Activated CD4-positive, alpha-beta memory T cell treated with anti-CD3 and anti-CD28 coated beads for 36 hours (primary cell): ENCODE results near the gene CASK. TPM values are rescaled to one million over a fixed set of nuclear protein-coding genes. Genes with fewer than 3 reads are reported as not detected.

ENCODE experiments used
- CTCF ChIA-PET: fragments of 350-600 bp; sonication (Branson Sonifier 250); formaldehyde crosslinking; loops from one replicate; lab custom pipeline; 2021; ENCODE audit warnings: antibody characterized with exemption, inconsistent platforms; lab: Charles Lee
- POLR2A ChIA-PET: fragments of 350-600 bp; sonication (Branson Sonifier 250); formaldehyde crosslinking; loops from one replicate; lab custom pipeline; 2021; ENCODE audit warnings: antibody characterized with exemption; lab: Charles Lee
- DNase-seq: peaks from one replicate; pipeline ENCODE4 v3.0.0-alpha.2; 2020
- H3K27ac Mint-ChIP-seq: one replicate; pipeline ENCODE4 v1.8.0; 2021; ENCODE audit warnings: mixed read lengths
- H3K27me3 Mint-ChIP-seq: one replicate; pipeline ENCODE4 v1.8.0; 2021; ENCODE audit warnings: mixed read lengths
- H3K36me3 Mint-ChIP-seq: one replicate; pipeline ENCODE4 v1.8.0; 2021; ENCODE audit warnings: mixed read lengths
- H3K4me1 Mint-ChIP-seq: one replicate; pipeline ENCODE4 v1.8.0; 2021; ENCODE audit warnings: low read depth, mixed read lengths
- H3K4me3 Mint-ChIP-seq: one replicate; pipeline ENCODE4 v1.8.0; 2021; ENCODE audit warnings: mild to moderate bottlenecking, mixed read lengths
- H3K9me3 Mint-ChIP-seq: one replicate; pipeline ENCODE4 v1.8.0; 2021; ENCODE audit warnings: mixed read lengths
- intact Hi-C: fragments of 100-400 bp; cut with micrococcal nuclease; formaldehyde crosslinking; loops from one replicate; pipeline ENCODE4 v1.15.1; 2023
- total RNA-seq, 2 experiments: library from RNA; stranded (reverse); gene quantifications; one replicate each; pipeline ENCODE4 v1.2.3, GENCODE V29; 2021

CASK gene
- total RNA-seq, 2 experiments from 2014 or later, result 27.0 to 27.8 TPM

DNA sequence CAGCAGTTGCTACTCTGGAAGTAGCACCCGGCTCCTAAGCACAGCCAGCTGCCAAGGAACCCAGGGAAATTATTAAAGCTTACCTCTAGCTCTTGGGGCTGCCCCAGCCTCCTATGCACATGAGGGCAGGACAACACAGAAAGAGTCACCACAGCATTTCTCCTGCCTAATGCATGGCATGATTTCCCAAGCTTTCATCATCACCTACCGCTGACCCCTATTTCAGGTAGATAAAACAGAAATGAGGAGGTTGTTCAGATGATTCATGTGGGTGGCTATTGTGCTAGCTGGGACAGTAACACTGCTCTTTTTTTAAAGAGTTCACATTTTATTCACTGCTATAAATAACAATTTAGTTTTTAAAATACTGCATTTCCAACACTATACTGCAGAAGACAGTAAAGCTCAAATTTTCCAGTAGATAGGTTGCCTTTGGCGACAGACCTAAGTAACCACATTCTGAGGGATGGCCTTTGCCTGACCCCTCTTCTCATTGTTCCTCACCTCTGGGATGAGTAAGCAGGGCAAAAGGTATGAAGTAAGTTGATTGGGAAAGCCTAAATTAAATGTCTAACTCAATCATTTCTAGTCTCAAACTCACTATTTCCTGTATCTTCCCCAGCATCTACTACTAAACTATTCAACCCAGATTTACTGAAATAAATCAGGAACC lies 16.7 kb downstream of the CASK start:
- Mint-ChIP-seq H3K9me3 (no peaks in the 10 kb centered on the region), H3K36me3 (peaks cover 10% of the 10 kb centered on the region), H3K27me3 (no peaks in the 10 kb centered on the region), H3K4me1 (peaks cover 69% of the 10 kb centered on the region), H3K4me3 (no peak overlapping the region), H3K27ac (peak overlapping the region; percentile 51)
- ChIA-PET POLR2A (interaction anchor here (0.7 to 1.4 kb wide), 5 partner anchors 12 to 110 kb away, joined by 3 to 8 read pairs (median 3); no protein-coding TSS in a partner anchor), CTCF (interaction anchor here (0.9 to 2.0 kb wide), 6 partner anchors 12 to 383 kb away, joined by 3 to 7 read pairs (median 4); no protein-coding TSS in a partner anchor)
- intact Hi-C loops, result loop anchor here (1.0 to 2.0 kb wide), 2 partner anchors 14 to 110 kb away; no protein-coding TSS in a partner anchor
- peak; percentile 62 for DNase-seq

DNA sequence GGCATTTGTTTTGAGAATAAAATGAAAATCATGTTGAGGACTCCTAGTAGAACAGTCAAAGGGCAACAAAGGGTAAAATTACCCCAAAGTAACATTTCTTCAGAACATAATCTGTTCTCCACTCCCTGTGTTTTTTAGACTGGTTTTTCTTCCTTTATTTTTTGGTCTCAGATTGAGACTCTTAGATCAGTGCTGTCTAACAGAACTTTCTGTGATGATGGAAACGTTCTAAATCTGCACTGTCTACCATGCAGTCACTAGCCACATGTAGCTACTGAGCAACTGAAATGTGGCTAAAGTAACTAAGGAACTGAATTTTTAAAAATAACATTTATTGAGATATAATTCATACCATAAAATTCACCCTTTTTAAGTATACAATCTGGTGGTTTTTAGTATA lies 19.8 kb downstream of the CASK start:
- ChIA-PET POLR2A (no interaction called here), CTCF (no interaction called here)
- intact Hi-C loops, result no loop called here
- no peak overlapping the region for H3K4me3 Mint-ChIP-seq
- H3K9me3 Mint-ChIP-seq, result peaks cover 11% of the 10 kb centered on the region
- peaks cover 49% of the 10 kb centered on the region for H3K4me1 Mint-ChIP-seq
- no peak for DNase-seq
- H3K27ac Mint-ChIP-seq, result no peak overlapping the region
- H3K27me3 Mint-ChIP-seq, result no peaks in the 10 kb centered on the region
- peaks cover 17% of the 10 kb centered on the region for H3K36me3 Mint-ChIP-seq

- intact Hi-C loops, result no loop called here
- Mint-ChIP-seq H3K27me3 (no peaks in the 10 kb centered on the region), H3K36me3 (peaks cover 27% of the 10 kb centered on the region), H3K4me3 (no peak overlapping the region), H3K27ac (no peak overlapping the region), H3K9me3 (peaks cover 27% of the 10 kb centered on the region), H3K4me1 (peaks cover 22% of the 10 kb centered on the region)
- ChIA-PET CTCF (no interaction called here), POLR2A (no interaction called here)
- no peak for DNase-seq
These were observed 23.0 kb downstream of the CASK start for GRCh38 chrX:41900321-41900720.

DNA sequence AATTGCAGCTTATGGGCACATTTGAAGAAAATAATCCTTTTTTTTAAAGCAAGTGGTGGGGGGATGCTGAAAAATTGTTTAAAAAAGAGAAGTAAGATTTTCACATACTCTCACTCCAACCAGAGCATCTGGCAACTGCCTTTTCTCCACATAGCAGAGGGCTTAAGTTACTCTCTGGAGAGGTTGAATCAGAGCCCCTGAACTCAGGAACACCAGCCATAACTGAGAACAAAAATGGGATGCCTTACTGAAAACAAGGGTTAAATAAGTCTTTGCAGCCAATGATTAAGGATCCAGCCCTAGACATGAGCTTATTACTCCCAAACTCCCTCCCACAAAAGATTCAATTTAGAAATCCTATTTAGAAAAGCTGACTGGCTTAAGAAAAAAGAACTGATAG lies 27.5 kb downstream of the CASK start:
- peaks cover 31% of the 10 kb centered on the region for H3K9me3 Mint-ChIP-seq
- no peak for DNase-seq
- H3K4me1 Mint-ChIP-seq, result peaks cover 2% of the 10 kb centered on the region
- intact Hi-C loops, result no loop called here
- H3K27ac Mint-ChIP-seq, result no peak overlapping the region
- POLR2A ChIA-PET, result no interaction called here
- peaks cover 26% of the 10 kb centered on the region for H3K36me3 Mint-ChIP-seq
- no peaks in the 10 kb centered on the region for H3K27me3 Mint-ChIP-seq
- H3K4me3 Mint-ChIP-seq, result no peak overlapping the region
- CTCF ChIA-PET, result interaction anchor here (0.6 kb wide), 1 partner anchor 97 kb away, joined by 3 read pairs; no protein-coding TSS in a partner anchor

- peaks cover 27% of the 10 kb centered on the region for H3K4me1 Mint-ChIP-seq
- peaks cover 8% of the 10 kb centered on the region for H3K9me3 Mint-ChIP-seq
- H3K4me3 Mint-ChIP-seq, result no peak overlapping the region
- H3K27ac Mint-ChIP-seq, result no peak overlapping the region
- ChIA-PET CTCF (no interaction called here), POLR2A (no interaction called here)
- H3K27me3 Mint-ChIP-seq, result no peaks in the 10 kb centered on the region
- intact Hi-C loops, result no loop called here
- DNase-seq, result no peak
- H3K36me3 Mint-ChIP-seq, result peaks cover 16% of the 10 kb centered on the region
These were observed 33.3 kb downstream of the CASK start for GRCh38 chrX:41890026-41890423.

DNA sequence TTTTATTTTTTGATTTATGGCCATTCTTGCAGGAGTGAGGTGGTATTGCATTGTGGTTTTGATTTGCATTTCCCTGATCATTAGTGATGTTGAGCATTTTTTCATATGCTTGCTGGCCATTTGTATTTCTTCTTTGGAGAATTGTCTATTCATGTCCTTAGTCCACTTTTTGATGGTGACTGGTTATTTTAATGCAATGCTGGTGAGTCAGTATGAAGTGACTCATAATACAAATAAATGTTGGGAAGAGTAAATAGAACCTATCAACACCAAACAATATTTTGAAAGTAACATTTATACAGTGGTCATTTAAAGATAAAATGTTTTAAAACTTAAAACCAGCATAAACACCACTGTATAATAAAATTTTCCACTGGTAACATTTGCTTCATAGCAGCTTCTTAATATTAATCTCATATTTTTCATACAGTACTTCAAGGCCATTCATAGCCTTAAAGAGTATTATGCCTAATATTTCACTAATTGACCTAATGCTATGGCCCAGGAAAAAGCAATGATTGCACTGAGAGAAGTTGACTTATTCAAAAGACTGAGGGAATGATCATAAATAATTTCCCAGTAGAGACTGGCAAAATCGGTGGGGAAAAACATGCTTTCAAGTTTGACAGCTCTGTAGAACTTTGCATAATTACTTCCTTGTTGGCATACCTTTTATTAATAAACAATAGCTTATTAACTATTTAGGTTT lies 33.9 kb downstream of the CASK start:
- no peak overlapping the region for H3K27ac Mint-ChIP-seq
- peaks cover 11% of the 10 kb centered on the region for H3K36me3 Mint-ChIP-seq
- ChIA-PET POLR2A (no interaction called here), CTCF (no interaction called here)
- H3K9me3 Mint-ChIP-seq, result peaks cover 5% of the 10 kb centered on the region
- intact Hi-C loops, result no loop called here
- DNase-seq, result no peak
- peaks cover 31% of the 10 kb centered on the region for H3K4me1 Mint-ChIP-seq
- no peak overlapping the region for H3K4me3 Mint-ChIP-seq
- no peaks in the 10 kb centered on the region for H3K27me3 Mint-ChIP-seq

- Mint-ChIP-seq H3K9me3 (peaks cover 3% of the 10 kb centered on the region), H3K4me3 (no peak overlapping the region), H3K27ac (peak overlapping the region; percentile 69), H3K27me3 (no peaks in the 10 kb centered on the region), H3K36me3 (peaks cover 8% of the 10 kb centered on the region), H3K4me1 (peaks cover 43% of the 10 kb centered on the region)
- ChIA-PET CTCF (no interaction called here), POLR2A (interaction anchor here (1.8 kb wide), 1 partner anchor 19 kb away, joined by 4 read pairs; no protein-coding TSS in a partner anchor)
- intact Hi-C loops, result no loop called here
- DNase-seq, result no peak
These were observed 35.7 kb downstream of the CASK start for GRCh38 chrX:41887691-41888090.

DNA sequence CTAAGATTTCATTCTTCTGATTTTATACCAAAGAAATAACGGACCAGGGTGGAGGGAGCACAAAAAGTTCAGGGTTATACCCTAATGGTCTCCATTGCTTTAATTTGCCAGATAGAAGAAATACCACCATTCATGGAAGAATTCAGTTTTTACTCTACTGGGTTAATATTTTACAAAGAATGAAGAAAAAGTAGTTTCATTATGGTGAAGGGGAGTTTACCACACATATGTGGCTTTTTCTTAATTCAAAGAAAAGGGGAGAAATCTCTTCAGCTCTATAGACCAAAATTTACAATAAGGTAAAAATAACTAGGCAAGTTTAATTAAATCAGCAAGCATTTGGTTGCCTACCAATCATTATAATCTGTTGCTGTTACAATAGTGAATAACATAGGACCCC lies 37.6 kb downstream of the CASK start:
- H3K27me3 Mint-ChIP-seq, result no peaks in the 10 kb centered on the region
- ChIA-PET POLR2A (no interaction called here), CTCF (no interaction called here)
- no peak for DNase-seq
- peaks cover 7% of the 10 kb centered on the region for H3K36me3 Mint-ChIP-seq
- intact Hi-C loops, result no loop called here
- H3K9me3 Mint-ChIP-seq, result peaks cover 3% of the 10 kb centered on the region
- H3K4me1 Mint-ChIP-seq, result peaks cover 54% of the 10 kb centered on the region
- H3K27ac Mint-ChIP-seq, result no peak overlapping the region
- no peak overlapping the region for H3K4me3 Mint-ChIP-seq

DNA sequence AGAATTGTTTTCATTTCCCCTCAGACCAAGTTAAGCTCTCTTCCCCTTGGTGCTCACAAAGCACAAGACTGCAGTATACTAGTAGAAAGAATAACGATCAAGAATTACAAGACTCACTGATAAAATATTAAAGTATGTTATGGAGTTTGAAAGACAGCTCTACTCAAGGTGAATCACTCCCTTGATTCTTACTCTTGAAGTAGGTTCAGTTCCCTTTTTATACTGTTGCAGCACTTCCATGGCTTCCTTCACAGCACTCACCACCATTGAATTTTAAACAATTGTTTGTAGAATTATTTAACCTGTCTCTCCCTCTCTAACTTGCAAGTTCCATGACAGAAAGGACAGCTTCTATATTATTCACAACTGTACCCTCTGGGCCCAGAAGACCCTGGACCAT lies 42.2 kb downstream of the CASK start:
- Mint-ChIP-seq H3K4me3 (no peak overlapping the region), H3K9me3 (no peaks in the 10 kb centered on the region), H3K27me3 (no peaks in the 10 kb centered on the region), H3K36me3 (no peaks in the 10 kb centered on the region), H3K4me1 (peaks cover 48% of the 10 kb centered on the region), H3K27ac (peak overlapping the region; percentile 1)
- no peak for DNase-seq
- POLR2A ChIA-PET, result no interaction called here
- CTCF ChIA-PET, result no interaction called here
- intact Hi-C loops, result no loop called here

DNA sequence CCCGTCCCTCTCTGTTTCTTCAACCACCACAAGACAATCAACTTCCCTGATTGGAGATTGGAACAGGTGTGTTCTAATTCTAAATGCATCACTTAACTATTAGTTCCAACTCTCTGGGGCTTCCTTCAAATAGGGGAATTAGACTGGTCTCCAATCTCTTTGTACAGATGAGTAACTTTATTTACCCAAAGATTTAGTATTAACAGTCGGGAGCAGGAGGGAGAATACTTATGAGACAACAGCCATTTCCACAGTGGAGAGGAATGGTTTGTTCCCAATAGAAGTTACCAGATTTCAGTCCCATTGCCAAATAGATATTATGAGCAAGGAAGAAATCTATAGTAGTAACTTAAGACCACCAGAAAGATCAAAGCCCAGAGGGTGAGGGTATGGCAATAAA lies 46.2 kb downstream of the CASK start:
- H3K27me3 Mint-ChIP-seq, result no peaks in the 10 kb centered on the region
- intact Hi-C loops, result no loop called here
- peaks cover 36% of the 10 kb centered on the region for H3K4me1 Mint-ChIP-seq
- no peaks in the 10 kb centered on the region for H3K36me3 Mint-ChIP-seq
- H3K27ac Mint-ChIP-seq, result no peak overlapping the region
- no peaks in the 10 kb centered on the region for H3K9me3 Mint-ChIP-seq
- CTCF ChIA-PET, result no interaction called here
- POLR2A ChIA-PET, result no interaction called here
- no peak for DNase-seq
- no peak overlapping the region for H3K4me3 Mint-ChIP-seq

GRCh38 chrX:41875142-41875541 lies 48.2 kb downstream of the CASK start:
- no peak overlapping the region for H3K27ac Mint-ChIP-seq
- H3K36me3 Mint-ChIP-seq, result no peaks in the 10 kb centered on the region
- peaks cover 34% of the 10 kb centered on the region for H3K4me1 Mint-ChIP-seq
- H3K9me3 Mint-ChIP-seq, result no peaks in the 10 kb centered on the region
- no peak for DNase-seq
- ChIA-PET CTCF (no interaction called here), POLR2A (no interaction called here)
- intact Hi-C loops, result no loop called here
- no peaks in the 10 kb centered on the region for H3K27me3 Mint-ChIP-seq
- no peak overlapping the region for H3K4me3 Mint-ChIP-seq

- peaks cover 50% of the 10 kb centered on the region for H3K4me1 Mint-ChIP-seq
- ChIA-PET POLR2A (no interaction called here), CTCF (no interaction called here)
- peaks cover 2% of the 10 kb centered on the region for H3K36me3 Mint-ChIP-seq
- no peak overlapping the region for H3K4me3 Mint-ChIP-seq
- H3K9me3 Mint-ChIP-seq, result no peaks in the 10 kb centered on the region
- H3K27me3 Mint-ChIP-seq, result no peaks in the 10 kb centered on the region
- DNase-seq, result no peak
- intact Hi-C loops, result no loop called here
- H3K27ac Mint-ChIP-seq, result no peak overlapping the region
These were observed 52.6 kb downstream of the CASK start for GRCh38 chrX:41870719-41871151.
